Measurements from ENCODE around the gene TMCO4.

DNA sequence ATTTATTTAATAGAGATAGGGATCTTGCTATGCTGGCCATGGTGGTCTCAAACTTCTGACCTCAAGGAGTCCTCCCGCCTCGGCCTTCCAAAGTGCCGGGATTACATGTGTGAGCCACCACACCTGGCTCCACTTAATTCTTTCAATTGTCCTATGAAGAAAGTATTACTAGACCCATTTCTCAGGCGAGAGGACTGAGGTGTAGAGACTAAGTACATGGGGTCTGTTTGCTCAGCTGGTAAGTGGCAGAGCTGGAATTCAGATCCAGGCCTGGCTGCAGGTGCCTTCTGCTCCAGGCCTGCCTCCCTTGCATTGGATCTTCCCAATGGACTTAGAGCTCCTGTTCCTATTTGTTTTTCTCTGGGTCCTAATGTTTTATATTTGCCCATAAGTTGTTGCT, 79.5 kb downstream of the TMCO4 start:
- TF ChIP-seq, protein P1, sequence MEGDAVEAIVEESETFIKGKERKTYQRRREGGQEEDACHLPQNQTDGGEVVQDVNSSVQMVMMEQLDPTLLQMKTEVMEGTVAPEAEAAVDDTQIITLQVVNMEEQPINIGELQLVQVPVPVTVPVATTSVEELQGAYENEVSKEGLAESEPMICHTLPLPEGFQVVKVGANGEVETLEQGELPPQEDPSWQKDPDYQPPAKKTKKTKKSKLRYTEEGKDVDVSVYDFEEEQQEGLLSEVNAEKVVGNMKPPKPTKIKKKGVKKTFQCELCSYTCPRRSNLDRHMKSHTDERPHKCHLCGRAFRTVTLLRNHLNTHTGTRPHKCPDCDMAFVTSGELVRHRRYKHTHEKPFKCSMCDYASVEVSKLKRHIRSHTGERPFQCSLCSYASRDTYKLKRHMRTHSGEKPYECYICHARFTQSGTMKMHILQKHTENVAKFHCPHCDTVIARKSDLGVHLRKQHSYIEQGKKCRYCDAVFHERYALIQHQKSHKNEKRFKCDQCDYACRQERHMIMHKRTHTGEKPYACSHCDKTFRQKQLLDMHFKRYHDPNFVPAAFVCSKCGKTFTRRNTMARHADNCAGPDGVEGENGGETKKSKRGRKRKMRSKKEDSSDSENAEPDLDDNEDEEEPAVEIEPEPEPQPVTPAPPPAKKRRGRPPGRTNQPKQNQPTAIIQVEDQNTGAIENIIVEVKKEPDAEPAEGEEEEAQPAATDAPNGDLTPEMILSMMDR (IDR thresholded peaks at IDR 0.05; ENCODE audit: extremely low read depth in 1 of 2, insufficient read depth in 1 of 2, low read depth in 1 of 2, low read length in 2 of 2) = no peak
- TF ChIP-seq POLR2AphosphoS5 (IDR thresholded peaks at IDR 0.05; ENCODE audit: insufficient read depth, low read depth, low read length) (no peak), MYC (IDR thresholded peaks at IDR 0.05; ENCODE audit: low read depth, low read length) (no peak), JUN (IDR thresholded peaks at IDR 0.05; ENCODE audit: borderline replicate concordance, insufficient read depth, insufficient read length, low read depth) (no peak), POLR2A (IDR thresholded peaks at IDR 0.05; ENCODE audit: low read depth, low read length) (no peak), GATA2 (IDR thresholded peaks at IDR 0.05; ENCODE audit: insufficient read depth, insufficient read length, low read depth, low read length) (no peak), EZH2 (IDR thresholded peaks at IDR 0.05; ENCODE audit: borderline replicate concordance, low read depth, low read length, severe bottlenecking) (no peak), FOS (IDR thresholded peaks at IDR 0.05; ENCODE audit: borderline replicate concordance, insufficient read depth, low read length) (no peak)
- TF ChIP-seq, protein P2, sequence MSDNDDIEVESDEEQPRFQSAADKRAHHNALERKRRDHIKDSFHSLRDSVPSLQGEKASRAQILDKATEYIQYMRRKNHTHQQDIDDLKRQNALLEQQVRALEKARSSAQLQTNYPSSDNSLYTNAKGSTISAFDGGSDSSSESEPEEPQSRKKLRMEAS (IDR thresholded peaks at IDR 0.05; ENCODE audit: insufficient read depth, insufficient read length) = no peak
